HG03060 (cell line): ENCODE measurements around the gene ZNF783.
"Not testable (repeated sequence)": the region's sequence is repeated elsewhere in the genome, so short reads cannot be mapped to it uniquely, and the experiment has no call there.

ENCODE experiments used
- ATAC-seq: cut with Tn5 transposase; IDR thresholded peaks from one replicate; pipeline ENCODE4 v1.9.1; 2021; ENCODE audit warnings: low read depth, moderate number of reproducible peaks; ENCODE audit not compliant: unreplicated experiment

Gene ZNF783

DNA sequence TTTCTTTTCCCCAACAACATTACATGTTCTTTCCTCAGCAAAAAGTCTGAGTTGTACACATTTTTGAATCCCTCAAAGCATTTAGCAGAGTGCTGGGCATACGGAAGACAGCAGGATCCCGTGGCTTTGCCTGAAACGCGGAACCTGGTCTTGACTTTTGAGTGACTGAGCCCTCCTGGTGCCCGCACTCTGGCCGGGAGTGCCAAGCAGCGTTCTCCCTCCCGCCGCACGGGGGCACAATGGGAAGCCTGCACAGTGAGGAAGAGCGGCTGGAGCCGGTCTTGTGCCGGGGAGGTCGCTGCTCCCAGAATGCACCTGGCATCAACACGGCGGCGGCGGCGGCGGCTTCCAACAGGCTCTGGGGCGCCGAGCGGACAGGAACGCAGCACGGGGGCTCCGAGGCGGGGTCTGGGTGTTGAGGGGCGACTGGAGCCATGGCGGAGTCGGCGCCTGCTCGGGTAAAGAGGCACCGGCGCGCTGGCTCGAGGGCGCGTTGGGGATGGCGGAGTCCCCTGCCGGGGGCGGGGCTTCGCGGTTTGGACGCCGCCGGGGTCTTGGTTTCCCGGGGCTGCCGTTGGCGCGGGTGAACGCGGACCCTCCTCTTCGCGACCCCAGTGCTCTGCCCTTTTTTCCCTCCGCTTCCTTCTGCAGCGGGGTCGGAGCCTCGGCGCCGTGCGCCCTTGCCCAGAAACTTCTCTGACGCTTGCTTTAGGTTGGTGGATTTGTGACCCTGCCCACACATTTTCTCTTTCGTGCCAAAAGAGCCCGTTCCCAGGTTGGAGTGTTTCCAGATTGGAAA, 22.5 kb upstream of the ZNF783 start, which contains the start of gene ZNF212:
ZNF212 (plus strand) TSS at position 307 of the 799 bp plus-strand sequence; CDS start at position 435, 128 bp downstream.
- ATAC-seq = peak; percentile 93

DNA sequence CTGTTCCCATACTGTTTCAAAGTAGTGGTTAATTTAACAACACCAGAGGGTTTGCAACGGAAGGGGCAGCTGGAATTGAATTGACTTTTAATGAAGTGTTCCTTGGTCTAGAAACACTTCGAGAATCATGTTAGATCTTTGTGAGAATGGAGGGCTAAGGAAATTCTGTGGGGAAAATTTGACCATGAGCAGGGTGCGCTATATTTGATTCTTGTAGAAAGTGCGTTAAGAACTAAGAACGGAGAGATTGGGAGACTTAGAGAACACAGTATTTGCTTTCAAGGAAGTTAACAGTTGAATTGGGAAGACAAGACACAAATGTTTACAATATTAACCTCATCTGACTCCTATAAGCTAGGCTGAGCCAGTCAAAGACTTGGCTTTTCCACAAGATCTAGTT, 21.4 kb upstream of the ZNF783 start:
- no peak for ATAC-seq

- ATAC-seq = no peak
These were observed 20.3 kb upstream of the ZNF783 start for GRCh38 chr7:149241696-149242095.

DNA sequence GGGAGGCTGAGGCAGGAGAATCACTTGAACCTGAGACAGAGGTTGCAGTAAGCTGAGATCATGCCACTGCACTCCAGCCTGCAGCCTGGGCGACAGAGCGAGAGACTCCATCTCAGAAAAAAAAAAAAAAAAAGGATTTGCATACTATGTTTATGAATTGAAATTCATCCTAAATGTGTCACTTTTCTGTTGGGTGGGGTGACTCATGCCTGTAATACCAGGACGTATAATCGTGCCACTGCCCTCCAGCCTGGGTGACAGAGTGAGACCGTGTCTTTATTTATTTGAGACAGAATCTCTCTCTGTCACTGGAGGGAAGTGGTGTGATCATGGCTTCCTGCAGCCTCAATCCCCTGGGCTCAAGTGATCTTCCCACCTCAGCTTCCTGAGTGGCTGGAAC, 16.8 kb upstream of the ZNF783 start:
- ATAC-seq = peak; percentile 71

DNA sequence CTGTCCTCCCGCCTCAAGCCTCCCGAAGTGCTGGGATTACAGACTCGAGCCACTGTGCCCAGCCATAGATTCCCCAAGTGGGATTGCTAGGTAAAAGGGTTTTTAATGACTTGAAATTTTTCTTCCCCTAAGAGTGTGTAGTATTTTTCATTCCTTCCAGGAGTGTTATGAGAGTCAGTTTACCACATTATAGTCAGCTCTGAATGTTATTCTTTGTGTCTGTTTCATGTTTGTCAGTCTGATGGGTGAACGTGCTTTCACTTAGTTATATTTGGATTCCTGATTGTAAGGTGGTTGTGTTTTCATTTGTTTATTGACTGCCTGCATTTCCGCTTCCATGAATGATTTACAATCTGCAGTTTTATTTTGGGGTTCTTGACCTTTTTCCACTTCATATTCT, 16.3 kb upstream of the ZNF783 start:
- no peak for ATAC-seq

- no peak for ATAC-seq
These were observed 13.2 kb upstream of the ZNF783 start for GRCh38 chr7:149248777-149249176.

DNA sequence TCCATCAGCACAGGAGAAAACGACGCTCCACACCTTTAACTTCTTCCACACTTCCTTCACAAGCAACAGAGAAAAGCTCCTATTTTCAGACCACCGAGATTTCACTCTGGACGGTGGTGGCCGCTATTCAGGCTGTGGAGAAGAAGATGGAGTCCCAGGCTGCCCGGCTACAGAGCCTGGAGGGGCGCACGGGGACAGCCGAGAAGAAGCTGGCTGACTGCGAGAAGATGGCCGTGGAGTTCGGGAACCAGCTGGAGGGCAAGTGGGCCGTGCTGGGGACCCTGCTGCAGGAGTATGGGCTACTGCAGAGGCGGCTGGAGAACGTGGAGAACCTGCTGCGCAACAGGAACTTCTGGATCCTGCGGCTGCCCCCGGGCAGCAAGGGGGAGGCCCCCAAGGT, 11.8 kb upstream of the ZNF783 start:
- not testable (repeated sequence) for ATAC-seq

DNA sequence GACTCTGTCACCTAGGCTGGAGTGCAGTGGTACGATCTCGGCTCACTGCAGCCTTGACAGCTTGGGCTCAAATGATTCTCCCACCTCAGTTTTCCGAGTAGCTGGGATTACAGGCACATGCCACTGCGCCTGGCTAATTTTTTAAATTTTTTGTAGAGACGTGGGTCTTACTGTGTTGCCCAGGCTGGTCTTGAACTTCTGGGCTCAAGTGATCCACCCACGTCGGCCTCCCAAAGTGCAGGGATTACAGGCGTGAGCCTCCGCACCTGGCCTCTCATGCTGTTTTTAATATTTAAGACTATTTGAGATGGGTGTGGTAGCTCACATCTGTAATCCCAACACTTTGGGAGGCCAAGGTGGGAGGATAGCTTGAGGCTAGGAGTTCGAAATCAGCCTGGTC, 10.5 kb upstream of the ZNF783 start:
- ATAC-seq = not testable (repeated sequence)

DNA sequence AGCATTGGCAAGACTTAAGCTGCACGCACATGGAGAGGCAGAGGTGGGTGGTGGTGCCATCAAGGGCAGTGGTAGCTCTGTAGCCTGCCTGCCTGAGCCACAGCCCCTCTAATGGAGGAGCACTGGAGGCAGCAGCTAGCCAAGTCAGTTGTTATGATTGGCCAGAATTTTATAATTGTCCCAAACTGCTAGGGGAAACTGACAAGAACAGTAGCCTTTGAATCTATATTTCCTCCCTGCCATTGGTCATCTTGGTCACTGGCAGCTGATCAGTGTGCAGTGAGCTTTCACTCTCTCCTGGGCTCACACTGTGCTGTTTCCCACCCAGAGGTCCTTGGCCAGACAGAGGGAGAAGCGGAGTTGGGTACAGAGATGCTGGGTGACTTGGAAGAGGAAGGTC, 9.6 kb upstream of the ZNF783 start:
- no peak for ATAC-seq

GRCh38 chr7:149253665-149254064, 8.3 kb upstream of the ZNF783 start:
- ATAC-seq = no peak

DNA sequence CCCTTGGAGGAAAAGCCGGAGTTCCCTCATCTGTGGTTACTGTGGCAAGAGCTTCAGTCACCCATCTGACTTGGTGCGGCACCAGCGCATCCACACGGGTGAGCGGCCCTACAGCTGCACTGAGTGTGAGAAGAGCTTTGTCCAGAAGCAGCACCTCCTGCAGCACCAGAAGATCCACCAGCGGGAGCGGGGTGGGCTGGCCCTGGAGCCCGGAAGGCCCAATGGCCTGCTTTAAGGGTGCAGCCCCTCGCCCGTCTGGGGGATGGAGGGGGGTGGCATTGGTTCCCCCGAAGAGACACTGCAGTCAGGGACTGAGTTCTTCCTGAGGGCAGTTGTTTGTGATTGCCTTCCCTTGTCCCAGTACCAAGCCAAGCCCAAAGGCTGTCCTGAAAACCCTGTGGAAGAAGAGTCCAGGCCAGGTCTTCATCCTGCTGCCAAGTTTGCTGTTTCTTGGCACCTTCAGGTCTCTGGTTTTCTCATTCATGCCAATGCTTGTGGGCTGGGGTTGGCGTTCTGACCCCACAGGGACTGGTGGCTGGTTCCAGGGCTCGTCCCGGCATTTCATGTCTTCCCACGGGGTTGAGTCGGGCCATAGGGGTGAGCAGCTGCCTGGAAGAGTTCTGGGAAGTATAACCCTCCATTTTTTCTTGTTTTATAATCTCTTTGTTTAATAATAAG, 7.7 kb upstream of the ZNF783 start:
- ATAC-seq = no peak

DNA sequence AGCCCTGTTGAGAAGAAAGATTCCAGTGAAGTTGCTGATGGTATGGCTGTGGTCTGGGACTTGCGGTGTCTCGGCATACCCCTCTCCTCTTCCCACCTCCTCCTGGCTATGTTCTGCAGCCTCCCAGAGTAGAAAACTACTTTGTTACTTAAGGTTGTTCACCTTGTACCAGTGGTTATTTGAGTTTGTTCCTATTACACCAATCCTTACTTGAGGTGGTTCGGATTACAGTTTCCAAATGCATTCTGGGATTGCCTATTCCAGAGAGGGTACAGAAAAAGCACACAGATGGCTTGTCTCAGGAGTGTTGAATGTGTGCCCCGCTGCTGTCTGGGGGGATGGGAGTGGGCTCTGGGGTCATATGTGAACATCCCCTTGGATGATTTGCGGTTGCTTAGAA, 6.8 kb upstream of the ZNF783 start:
- ATAC-seq = no peak

GRCh38 chr7:149256568-149256967, 5.4 kb upstream of the ZNF783 start:
- ATAC-seq = no peak

- ATAC-seq = no peak
These were observed 4.8 kb upstream of the ZNF783 start for GRCh38 chr7:149257146-149257545.

DNA sequence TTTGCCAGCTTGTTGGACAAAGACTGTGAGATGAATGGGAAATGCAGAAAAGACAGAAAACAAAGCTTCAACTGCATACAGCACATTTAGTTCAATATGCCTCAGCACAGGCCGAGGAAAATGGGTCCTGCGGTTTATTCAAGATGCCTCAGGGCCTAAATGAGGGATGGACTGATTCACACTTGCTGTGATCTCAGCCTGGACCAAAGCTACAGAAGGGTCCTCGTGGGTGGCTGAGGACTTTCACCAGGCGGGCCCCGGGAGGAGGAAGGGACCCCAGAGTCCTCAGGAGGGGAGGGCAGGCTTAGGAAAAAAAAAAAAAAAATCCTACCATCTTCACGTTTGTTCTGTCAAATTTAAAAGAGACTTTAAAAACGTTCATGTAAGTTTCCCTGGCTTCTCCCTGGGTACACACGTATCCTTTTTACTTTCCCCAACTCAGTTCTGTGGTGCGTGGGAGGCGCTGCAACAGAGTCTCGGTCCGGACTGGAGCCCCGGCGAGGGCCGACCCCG, 624 bp upstream of the ZNF783 start:
- ATAC-seq = no peak

DNA sequence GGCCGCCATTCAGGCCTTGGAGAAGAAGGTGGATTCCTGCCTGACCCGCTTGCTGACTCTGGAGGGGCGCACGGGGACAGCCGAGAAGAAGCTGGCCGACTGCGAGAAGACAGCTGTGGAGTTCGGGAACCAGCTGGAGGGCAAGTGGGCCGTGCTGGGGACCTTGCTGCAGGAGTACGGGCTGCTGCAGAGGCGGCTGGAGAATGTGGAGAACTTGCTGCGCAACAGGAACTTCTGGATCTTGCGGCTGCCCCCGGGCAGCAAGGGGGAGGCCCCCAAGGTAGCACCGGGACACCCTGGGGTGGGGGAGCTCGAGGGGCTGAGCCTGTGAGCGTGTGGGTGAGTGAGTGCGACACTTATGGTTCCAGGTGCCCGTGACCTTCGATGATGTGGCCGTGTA, 4.5 kb downstream of the ZNF783 start:
- ATAC-seq = no peak

DNA sequence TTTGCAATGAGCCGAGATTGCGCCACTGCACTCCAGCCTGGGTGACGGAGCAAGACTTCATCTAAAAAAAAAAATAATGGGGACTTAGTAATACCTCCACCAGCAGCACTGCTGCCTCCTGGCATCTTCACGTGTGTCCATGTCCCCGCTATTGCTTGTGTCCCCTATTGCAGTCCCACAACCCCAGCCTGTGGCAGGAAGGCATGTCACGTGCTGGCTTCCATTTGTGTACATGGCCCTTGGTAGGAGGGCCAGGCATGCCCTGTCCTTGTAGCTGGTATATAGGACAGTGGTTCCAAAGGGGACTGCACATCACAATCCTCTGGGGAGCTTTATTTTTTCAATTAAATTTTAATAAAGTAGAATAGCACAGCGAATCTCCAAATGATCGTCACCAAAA, 5.7 kb downstream of the ZNF783 start:
- no peak for ATAC-seq

GRCh38 chr7:149274424-149274823, 12.4 kb downstream of the ZNF783 start:
- ATAC-seq = not testable (repeated sequence)

GRCh38 chr7:149277871-149278270, 15.9 kb downstream of the ZNF783 start:
- no peak for ATAC-seq

- ATAC-seq = no peak
These were observed 16.4 kb downstream of the ZNF783 start for GRCh38 chr7:149278396-149278795.

GRCh38 chr7:149279111-149279743, 17.2 kb downstream of the ZNF783 start:
- ATAC-seq = no peak
